H1 (cell line): Measurements from ENCODE around the gene ASB13. TPM values are rescaled to one million over a fixed set of nuclear protein-coding genes. Genes with fewer than 3 reads are reported as not detected.

Source experiments
- CTCF ChIA-PET: fragments of 300-600 bp; sonication (Branson Sonifier 250); formaldehyde crosslinking; loops from one replicate; lab custom pipeline; 2021; ENCODE audit not compliant: partially characterized antibody; lab: Charles Lee
- POLR2A ChIA-PET: fragments of 300-600 bp; sonication (Branson Sonifier 250); formaldehyde crosslinking; loops from one replicate; lab custom pipeline; 2021; ENCODE audit warnings: inconsistent platforms; ENCODE audit not compliant: partially characterized antibody; lab: Charles Lee
- DNase-seq, 2 experiments: peaks; one replicate each; pipeline versions ENCODE4 v3.0.0 to v3.0.0-alpha.2; 2010 to 2022; ENCODE audit warnings: low spot score in 2 of 2, low read depth in 1 of 2, mixed read lengths in 1 of 2
- FAIRE-seq: peaks from 2 replicates; lab custom pipeline; 2011; peaks lifted over from hg19 to GRCh38; lab: Jason Lieb, UNC
- H2AFZ ChIP-seq: 2 replicates; pipeline ENCODE4 v1.8.1; 2012; ENCODE audit warnings: low read length, inconsistent platforms
- H2AK5ac ChIP-seq: 2 replicates; pipeline ENCODE4 v1.6.1; 2013; ENCODE audit warnings: low read depth, low read length
- H2BK120ac ChIP-seq: replicated peaks from 2 replicates; pipeline ENCODE3; 2013; ENCODE audit warnings: low read depth, low read length, inconsistent platforms
- H2BK12ac ChIP-seq: 2 replicates; pipeline ENCODE4 v1.6.1; 2013; ENCODE audit warnings: low read depth, low read length
- H2BK15ac ChIP-seq: 2 replicates; pipeline ENCODE4 v1.6.1; 2013; ENCODE audit warnings: low read length
- H2BK20ac ChIP-seq: 2 replicates; pipeline ENCODE4 v1.6.1; 2013; ENCODE audit warnings: low read length
- H2BK5ac ChIP-seq: 2 replicates; pipeline ENCODE4 v1.6.1; 2013; ENCODE audit warnings: low read depth, low read length
- H3K14ac ChIP-seq: 2 replicates; pipeline ENCODE4 v1.6.1; 2013; ENCODE audit warnings: inconsistent platforms; ENCODE audit not compliant: insufficient read length
- H3K18ac ChIP-seq: 2 replicates; pipeline ENCODE4 v1.6.1; 2013; ENCODE audit warnings: low read length; ENCODE audit errors: extremely low read depth
- H3K23ac ChIP-seq: 2 replicates; pipeline ENCODE4 v1.6.1; 2013; ENCODE audit warnings: inconsistent platforms; ENCODE audit not compliant: insufficient read length
- H3K23me2 ChIP-seq: 2 replicates; pipeline ENCODE4 v1.6.1; 2013; ENCODE audit warnings: low read depth, low read length
- H3K27ac ChIP-seq: 2 replicates; pipeline ENCODE4 v1.6.1; 2011; ENCODE audit warnings: low read depth, low read length, inconsistent platforms
- H3K27me3 ChIP-seq, 4 experiments: replicated peaks in 1 of 4; 1 replicate in 1 of 4; 2 replicates in 3 of 4; pipeline versions ENCODE4 v1.6.1 to v1.8.1; 2011 to 2013; ENCODE audit warnings: low read length in 3 of 4, mild to moderate bottlenecking in 3 of 4, inconsistent platforms in 2 of 4, mixed read lengths in 2 of 4, moderate library complexity in 1 of 4; ENCODE audit not compliant: control insufficient read depth in 3 of 4, insufficient read depth in 3 of 4; ENCODE audit errors: extremely low read depth in 1 of 4
- H3K36me3 ChIP-seq, 4 experiments: 2 replicates each; pipeline versions ENCODE4 v1.6.1 to v1.8.1; 2011 to 2013; ENCODE audit warnings: mild to moderate bottlenecking in 4 of 4, low read length in 3 of 4, moderate library complexity in 2 of 4, control low read depth in 1 of 4, inconsistent platforms in 1 of 4; ENCODE audit not compliant: insufficient read depth in 4 of 4, control insufficient read depth in 2 of 4
- H3K4ac ChIP-seq: replicated peaks from 2 replicates; pipeline ENCODE3; 2013; ENCODE audit warnings: low read length, low read depth, mixed read lengths, inconsistent platforms; ENCODE audit not compliant: insufficient read length
- H3K4me1 ChIP-seq, 4 experiments: replicated peaks in 1 of 4; 1 replicate in 1 of 4; 2 replicates in 3 of 4; pipeline versions ENCODE4 v1.6.1 to v1.8.1; 2011 to 2013; ENCODE audit warnings: low read length in 3 of 4, inconsistent platforms in 2 of 4, mixed read lengths in 1 of 4; ENCODE audit not compliant: insufficient read depth in 4 of 4, control insufficient read depth in 3 of 4
- H3K4me2 ChIP-seq, 2 experiments: 2 replicates each; pipeline versions ENCODE4 v1.6.1 to v1.8.1; 2011 to 2013; ENCODE audit warnings: low read depth in 2 of 2, low read length in 2 of 2, control low read depth in 1 of 2, inconsistent platforms in 1 of 2, mild to moderate bottlenecking in 1 of 2; ENCODE audit not compliant: insufficient read depth in 1 of 2
- H3K4me3 ChIP-seq, 4 experiments: fragments of 200-600, 300-600 bp in 1 of 4; sonication (generic), shearing (Covaris generic), sonication (Bioruptor Twin) in 1 of 4; 2 replicates each; pipeline versions ENCODE4 v1.5.1 to v1.8.1; 2011 to 2016; ENCODE audit warnings: low read length in 4 of 4, low read depth in 3 of 4, control low read depth in 2 of 4, inconsistent platforms in 2 of 4, mild to moderate bottlenecking in 2 of 4, mixed read lengths in 1 of 4, moderate library complexity in 1 of 4; ENCODE audit not compliant: insufficient read depth in 2 of 4; ENCODE audit errors: extremely low read depth in 1 of 4
- H3K56ac ChIP-seq: replicated peaks from 2 replicates; pipeline ENCODE3; 2013; ENCODE audit warnings: low read depth, mild to moderate bottlenecking, mixed read lengths, low read length, inconsistent platforms; ENCODE audit not compliant: insufficient read length
- H3K79me1 ChIP-seq: 2 replicates; pipeline ENCODE4 v1.6.1; 2013; ENCODE audit warnings: low read depth, low read length, control low read depth
- H3K79me2 ChIP-seq, 2 experiments: 2 replicates each; pipeline versions ENCODE4 v1.6.1 to v1.8.1; 2012 to 2013; ENCODE audit warnings: low read length in 2 of 2, mild to moderate bottlenecking in 2 of 2, inconsistent platforms in 1 of 2; ENCODE audit not compliant: insufficient read depth in 2 of 2, control insufficient read depth in 1 of 2
- H3K9ac ChIP-seq, 4 experiments: replicated peaks in 1 of 4; 1 replicate in 1 of 4; 2 replicates in 3 of 4; pipeline versions ENCODE4 v1.6.1 to v1.8.1; 2011 to 2013; ENCODE audit warnings: low read depth in 3 of 4, low read length in 3 of 4, control low read depth in 2 of 4, mild to moderate bottlenecking in 2 of 4, moderate library complexity in 2 of 4, inconsistent platforms in 1 of 4; ENCODE audit errors: extremely low read depth in 1 of 4
- H3K9me3 ChIP-seq, 2 experiments: 2 replicates each; pipeline versions ENCODE4 v1.6.1 to v1.8.1; 2012 to 2013; ENCODE audit warnings: mild to moderate bottlenecking in 2 of 2, moderate library complexity in 2 of 2, control low read depth in 1 of 2, inconsistent platforms in 1 of 2, low read depth in 1 of 2, low read length in 1 of 2, mixed read lengths in 1 of 2; ENCODE audit not compliant: insufficient read depth in 2 of 2
- H4K20me1 ChIP-seq, 2 experiments: replicated peaks in 1 of 2; 2 replicates each; pipeline versions ENCODE3 to v1.8.1; 2011 to 2013; ENCODE audit warnings: inconsistent platforms in 2 of 2, low read length in 2 of 2, mild to moderate bottlenecking in 1 of 2; ENCODE audit not compliant: insufficient read depth in 2 of 2, control insufficient read depth in 1 of 2
- H4K5ac ChIP-seq: 2 replicates; pipeline ENCODE4 v1.6.1; 2013; ENCODE audit warnings: low read length, low read depth, mixed read lengths, inconsistent platforms; ENCODE audit not compliant: insufficient read length
- H4K8ac ChIP-seq: 2 replicates; pipeline ENCODE4 v1.8.0; 2013; ENCODE audit warnings: mild to moderate bottlenecking, moderate library complexity, low read length, inconsistent platforms; ENCODE audit not compliant: insufficient read depth; ENCODE audit errors: extremely low read depth
- H4K91ac ChIP-seq: replicated peaks from 2 replicates; pipeline ENCODE3; 2013; ENCODE audit warnings: low read length, mixed read lengths, inconsistent platforms; ENCODE audit not compliant: insufficient read length
- ATF2 ChIP-seq: IDR thresholded peaks from 2 replicates; pipeline ENCODE4 v1.6.1; 2012; ENCODE audit warnings: low read length, inconsistent platforms
- BCL11A ChIP-seq, 2 experiments: IDR thresholded peaks; one replicate each; pipeline ENCODE4 v1.6.1; 2011; ENCODE audit warnings: low read depth in 2 of 2, low read length in 2 of 2, mild to moderate bottlenecking in 2 of 2
- FOSL1 ChIP-seq: IDR thresholded peaks from 2 replicates; pipeline ENCODE4 v1.6.1; 2011; ENCODE audit warnings: mild to moderate bottlenecking, low read depth, low read length, moderate library complexity; ENCODE audit not compliant: insufficient read depth
- GTF2F1 ChIP-seq: IDR thresholded peaks from 2 replicates; pipeline ENCODE4 v1.6.1; 2012; ENCODE audit warnings: low read depth, low read length, improper control_type of control experiment, borderline replicate concordance
- HDAC6 ChIP-seq: IDR thresholded peaks from one replicate; pipeline ENCODE4 v1.7.1; 2012; ENCODE audit warnings: low read depth, mild to moderate bottlenecking, inconsistent platforms, low read length, moderate library complexity
- JUND ChIP-seq: IDR thresholded peaks from 2 replicates; pipeline ENCODE4 v1.6.1; 2011; ENCODE audit warnings: mild to moderate bottlenecking, improper control_type of control experiment, low read length
- MAFK ChIP-seq: IDR thresholded peaks from 2 replicates; pipeline ENCODE4 v1.6.1; 2012; ENCODE audit warnings: low read depth, mild to moderate bottlenecking, improper control_type of control experiment, low read length
- MAX ChIP-seq: IDR thresholded peaks from 2 replicates; pipeline ENCODE4 v1.6.1; 2012; ENCODE audit warnings: inconsistent platforms
- NANOG ChIP-seq: IDR thresholded peaks from 2 replicates; pipeline ENCODE4 v1.6.1; 2011; ENCODE audit warnings: low read length, low read depth, mild to moderate bottlenecking, inconsistent platforms; ENCODE audit not compliant: insufficient read depth, poor library complexity, severe bottlenecking
- PHF8 ChIP-seq: fragments of 200-600 bp; sonication (generic); conservative IDR thresholded peaks from 2 replicates; pipeline ENCODE4 v1.7.1; 2012; ENCODE audit warnings: low read depth, mild to moderate bottlenecking, inconsistent platforms, low read length, moderate library complexity
- POLR2AphosphoS5 ChIP-seq: IDR thresholded peaks from 2 replicates; pipeline ENCODE4 v1.6.1; 2011; ENCODE audit warnings: low read depth, low read length
- ZNF274 ChIP-seq: IDR thresholded peaks from 2 replicates; pipeline ENCODE4 v1.7.0; 2012; ENCODE audit warnings: low read length, borderline replicate concordance; ENCODE audit errors: extremely low read depth
- WGBS, 2 experiments: shearing (Covaris generic) in 1 of 2; methylation state at CpG; one replicate each; pipeline versions ENCODE4 v1.1.6 to v1.1.7; 2013 to 2015; ENCODE audit warnings: low lambda C conversion rate in 2 of 2, mixed read lengths in 2 of 2, inconsistent platforms in 1 of 2, low coverage in 1 of 2, missing lambda C conversion rate in 1 of 2; ENCODE audit not compliant: insufficient replicate concordance in 2 of 2, insufficient coverage in 1 of 2, insufficient read length in 1 of 2; ENCODE audit errors: extremely low coverage in 1 of 2, missing lambda C conversion rate in 1 of 2; 5-methylcytosine and 5-hydroxymethylcytosine counted together
- polyA plus RNA-seq, 7 experiments: library from polyadenylated mRNA; depleted of rRNA in 3 of 7; stranded (reverse) in 5 of 7; unstranded in 2 of 7; fragments of >200 nt in 5 of 7; fragments of 200-250 nt in 2 of 7; gene quantifications; 1 replicate in 5 of 7; 2 replicates in 1 of 7; 4 replicates in 1 of 7; pipeline versions ENCODE4 v1.2.1 to v1.2.3, GENCODE V29; 2011 to 2013; ENCODE audit warnings: missing spikeins in 2 of 7, mixed read lengths in 2 of 7
- total RNA-seq: library from RNA; stranded (reverse); fragmentation: NEBNext Ultra II Directional; extraction: Animal tissue kit (Norgen Biotek cat#: 25700); gene quantifications from 2 replicates; pipeline ENCODE4 v1.2.1, GENCODE V29; 2021

The ASB13 gene
- total and polyA plus RNA-seq, 2 of the 8 experiments (the other 6 are each of a cell fraction or from before 2014, with no cell fraction given): 12.3 to 20.2 TPM

- Histone ChIP-seq H3K27me3 (0 out of 7 replicates have a peak, but pooled peaks cover 0 to 4% (median 1%) of the 10 kb centered on the region in 4 experiments), H2BK5ac (no peak overlapping the region), H3K14ac (no peak overlapping the region)
- TF ChIP-seq PHF8 (no peak), HDAC6 (no peak), GTF2F1 (no peak), JUND (no peak), MAX (no peak), ATF2 (no peak), BCL11A (IDR thresholded peaks at IDR 0.05; ENCODE audit: low read depth in 2 of 2, low read length in 2 of 2) (no peak), NANOG (no peak), ZNF274 (no peak), MAFK (no peak), POLR2AphosphoS5 (no peak), FOSL1 (no peak)
Measured at GRCh38 chr10:5668429-5668828, 2.0 kb upstream of the ASB13 start.

More at GRCh38 chr10:5668429-5668828, 2.0 kb upstream of the ASB13 start:
- FAIRE-seq (no peak), DNase-seq (no peak)
- Histone ChIP-seq H3K4me2 (no peak overlapping the region), H2BK120ac (no peak overlapping the region), H4K8ac (no peak overlapping the region), H3K56ac (no peak overlapping the region), H2BK20ac (no peak overlapping the region), H3K23ac (no peak overlapping the region), H2BK12ac (no peak overlapping the region), H2AFZ (no peak overlapping the region), H3K23me2 (peaks cover 5% of the 10 kb centered on the region), H3K9ac (no peak overlapping the region), H4K20me1 (peaks cover 3% of the 10 kb centered on the region in 2 experiments), H3K4ac (no peak overlapping the region), H3K79me1 (no peaks in the 10 kb centered on the region), H2BK15ac (no peak overlapping the region), H4K91ac (no peak overlapping the region), H3K9me3 (no peaks in the 10 kb centered on the region), H4K5ac (no peak overlapping the region), H2AK5ac (no peak overlapping the region), H3K36me3 (no peaks in the 10 kb centered on the region), H3K4me1 (peaks cover 2 to 12% (median 8%) of the 10 kb centered on the region in 4 experiments; a peak in 6 of 7 replicates), H3K27ac (no peak overlapping the region), H3K79me2 (peaks cover 0 to 15% of the 10 kb centered on the region in 2 experiments; a peak in 1 of 4 replicates), H3K18ac (no peak overlapping the region), H3K4me3 (no peak overlapping the region)
- 92% methylated on average over 4 of the region's 4 CpGs; no CpG with 5 or more reads in 1 of the 2 experiments for WGBS, 2 experiments
- ChIA-PET POLR2A (no interaction called here), CTCF (interaction anchor here (0.6 to 3.3 kb wide), 5 partner anchors 10 to 264 kb away, joined by 3 to 11 read pairs (median 3); no protein-coding TSS in a partner anchor)
